Upper lobe of right lung (tissue), 1 donor: ENCODE results near the gene NDUFB8. TPM values are rescaled to one million over a fixed set of nuclear protein-coding genes. Genes with fewer than 3 reads are reported as not detected.

ENCODE experiments used
- ATAC-seq: fragments of 200-7000 bp; cut with Tn5 transposase; one replicate; pipeline ENCODE4 v1.9.1; 2020; ENCODE audit warnings: mild to moderate bottlenecking, moderate library complexity
- DNase-seq: peaks from one replicate; pipeline ENCODE4 v3.0.0-alpha.2; 2020
- H3K27ac ChIP-seq: fragments of 200-600 bp; one replicate; pipeline ENCODE4 v1.8.0; 2022
- H3K27me3 ChIP-seq: fragments of 200-600 bp; one replicate; pipeline ENCODE4 v1.8.0; 2022; ENCODE audit warnings: mild to moderate bottlenecking
- H3K36me3 ChIP-seq: fragments of 200-600 bp; one replicate; pipeline ENCODE4 v1.8.0; 2022
- H3K4me1 ChIP-seq: fragments of 200-600 bp; one replicate; pipeline ENCODE4 v1.8.0; 2022
- H3K4me3 ChIP-seq: fragments of 200-600 bp; one replicate; pipeline ENCODE4 v1.8.0; 2022; ENCODE audit warnings: mild to moderate bottlenecking
- H3K9me3 ChIP-seq: fragments of 200-600 bp; one replicate; pipeline ENCODE4 v1.8.0; 2022
- intact Hi-C: fragments of 100-400 bp; cut with DNase I; formaldehyde crosslinking; loops from one replicate; pipeline ENCODE4 v1.11.0; 2022
- total RNA-seq: library from RNA; stranded (reverse); fragmentation: NEBNext Ultra II Directional; extraction: Animal tissue kit (Norgen Biotek cat#: 25700); gene quantifications from one replicate; pipeline ENCODE4 v1.2.1, GENCODE V29; 2021
- TF ChIP-seq, protein P1 (sequence below): fragments of 200-600 bp; IDR thresholded peaks from one replicate; pipeline ENCODE4 v1.8.0; 2022; ENCODE audit warnings: antibody characterized with exemption
- donor health status: DM: no; HTN: yes; CAD: no; lungs with severe emphysema.

Gene NDUFB8
- total RNA-seq, 1 donor from 2014 or later, result 110 TPM

DNA sequence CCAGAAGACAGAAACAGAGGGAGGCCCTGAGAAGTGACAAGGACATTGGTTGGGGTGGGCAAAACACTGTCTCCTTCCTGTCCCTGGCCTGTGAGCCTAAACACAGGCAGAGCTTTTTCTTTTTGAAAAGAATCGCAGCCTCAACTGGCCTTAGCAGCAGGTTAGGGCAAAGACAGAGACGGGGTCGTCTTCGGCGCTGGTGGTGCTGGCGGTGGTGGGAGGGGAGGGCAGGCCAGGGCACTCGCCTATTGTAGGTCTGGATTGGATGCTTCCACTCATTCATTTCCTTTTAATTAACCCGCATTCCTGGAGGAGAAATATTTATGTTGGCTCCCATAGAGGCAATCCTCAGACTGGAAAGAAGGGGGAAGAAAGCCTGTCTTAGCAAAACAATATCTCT lies 44.3 kb downstream of the NDUFB8 start:
- no peaks in the 10 kb centered on the region for H3K9me3 ChIP-seq
- ATAC-seq, result no peak
- TF ChIP-seq, protein P1, sequence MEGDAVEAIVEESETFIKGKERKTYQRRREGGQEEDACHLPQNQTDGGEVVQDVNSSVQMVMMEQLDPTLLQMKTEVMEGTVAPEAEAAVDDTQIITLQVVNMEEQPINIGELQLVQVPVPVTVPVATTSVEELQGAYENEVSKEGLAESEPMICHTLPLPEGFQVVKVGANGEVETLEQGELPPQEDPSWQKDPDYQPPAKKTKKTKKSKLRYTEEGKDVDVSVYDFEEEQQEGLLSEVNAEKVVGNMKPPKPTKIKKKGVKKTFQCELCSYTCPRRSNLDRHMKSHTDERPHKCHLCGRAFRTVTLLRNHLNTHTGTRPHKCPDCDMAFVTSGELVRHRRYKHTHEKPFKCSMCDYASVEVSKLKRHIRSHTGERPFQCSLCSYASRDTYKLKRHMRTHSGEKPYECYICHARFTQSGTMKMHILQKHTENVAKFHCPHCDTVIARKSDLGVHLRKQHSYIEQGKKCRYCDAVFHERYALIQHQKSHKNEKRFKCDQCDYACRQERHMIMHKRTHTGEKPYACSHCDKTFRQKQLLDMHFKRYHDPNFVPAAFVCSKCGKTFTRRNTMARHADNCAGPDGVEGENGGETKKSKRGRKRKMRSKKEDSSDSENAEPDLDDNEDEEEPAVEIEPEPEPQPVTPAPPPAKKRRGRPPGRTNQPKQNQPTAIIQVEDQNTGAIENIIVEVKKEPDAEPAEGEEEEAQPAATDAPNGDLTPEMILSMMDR, result no peak
- peaks cover 9% of the 10 kb centered on the region for H3K27me3 ChIP-seq
- no peak overlapping the region for H3K4me3 ChIP-seq
- DNase-seq, result no peak
- H3K4me1 ChIP-seq, result peaks cover 9% of the 10 kb centered on the region
- no peak overlapping the region for H3K27ac ChIP-seq
- intact Hi-C loops, result no loop called here
- peaks cover 26% of the 10 kb centered on the region for H3K36me3 ChIP-seq

DNA sequence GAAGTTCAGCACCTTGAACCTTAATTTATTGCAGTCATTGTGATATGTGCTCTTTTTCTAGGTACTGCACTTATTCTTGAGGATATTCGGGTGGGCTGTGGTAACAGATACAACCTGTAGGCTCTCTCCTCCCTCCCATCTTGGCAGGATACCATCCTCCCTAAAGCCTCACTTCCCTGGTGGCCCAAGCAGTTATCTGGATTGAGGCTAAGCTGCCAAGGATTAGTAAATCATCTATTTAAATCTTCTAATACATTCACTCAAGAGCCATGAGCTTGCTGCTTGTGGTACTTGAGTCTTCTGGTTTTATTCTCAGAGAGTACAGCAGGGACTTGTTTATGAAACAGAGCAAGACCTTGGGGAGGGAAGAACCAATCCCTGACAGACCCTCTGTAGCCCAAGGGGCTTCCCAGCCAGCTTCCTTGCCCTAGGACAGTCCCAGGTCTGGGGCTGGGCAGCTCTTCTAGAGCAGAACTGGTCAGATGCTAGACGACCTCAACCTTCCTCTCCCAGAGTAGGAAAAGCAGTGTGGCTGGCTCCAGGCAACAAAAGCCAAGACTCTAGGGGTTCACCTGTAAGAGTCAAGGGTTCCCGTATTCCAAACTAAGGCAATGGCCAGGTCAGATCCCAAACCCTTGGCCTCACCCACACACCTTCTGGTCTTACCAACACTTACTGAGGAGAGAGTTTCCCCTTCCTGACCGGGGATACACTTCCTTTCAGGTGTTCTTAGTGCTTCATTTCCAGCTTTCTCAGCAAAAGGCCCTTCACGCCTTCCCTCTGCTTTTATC lies 45.6 kb downstream of the NDUFB8 start:
- TF ChIP-seq, protein P1, result no peak
- H3K4me3 ChIP-seq, result no peak overlapping the region
- intact Hi-C loops, result no loop called here
- H3K27me3 ChIP-seq, result peaks cover 22% of the 10 kb centered on the region
- no peaks in the 10 kb centered on the region for H3K9me3 ChIP-seq
- DNase-seq, result no peak
- no peak for ATAC-seq
- peaks cover 9% of the 10 kb centered on the region for H3K4me1 ChIP-seq
- no peak overlapping the region for H3K27ac ChIP-seq
- peaks cover 13% of the 10 kb centered on the region for H3K36me3 ChIP-seq

DNA sequence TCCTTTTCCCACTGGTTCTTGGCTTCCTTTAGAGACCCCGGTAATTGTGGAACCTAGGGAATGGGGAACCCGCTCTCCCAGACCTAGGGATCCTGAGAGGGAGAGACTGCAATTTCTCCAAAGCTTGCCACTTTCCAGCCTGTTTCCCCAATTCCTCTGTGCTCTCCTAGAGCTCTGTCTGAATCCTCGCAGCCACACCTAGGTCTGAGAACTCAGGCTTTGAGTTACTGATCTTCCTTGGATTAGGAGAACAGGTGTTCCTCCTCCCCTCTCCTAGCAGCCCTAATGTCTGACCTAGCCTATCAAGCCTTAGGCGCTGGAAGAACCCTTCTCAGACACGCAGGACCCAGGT lies 46.9 kb downstream of the NDUFB8 start:
- ATAC-seq (no peak), DNase-seq (no peak)
- H3K9me3 ChIP-seq, result no peaks in the 10 kb centered on the region
- peaks cover 9% of the 10 kb centered on the region for H3K4me1 ChIP-seq
- peak overlapping the region; percentile 55 for H3K4me3 ChIP-seq
- peaks cover 3% of the 10 kb centered on the region for H3K36me3 ChIP-seq
- TF ChIP-seq, protein P1, result no peak
- H3K27me3 ChIP-seq, result peaks cover 27% of the 10 kb centered on the region
- no peak overlapping the region for H3K27ac ChIP-seq
- intact Hi-C loops, result no loop called here

DNA sequence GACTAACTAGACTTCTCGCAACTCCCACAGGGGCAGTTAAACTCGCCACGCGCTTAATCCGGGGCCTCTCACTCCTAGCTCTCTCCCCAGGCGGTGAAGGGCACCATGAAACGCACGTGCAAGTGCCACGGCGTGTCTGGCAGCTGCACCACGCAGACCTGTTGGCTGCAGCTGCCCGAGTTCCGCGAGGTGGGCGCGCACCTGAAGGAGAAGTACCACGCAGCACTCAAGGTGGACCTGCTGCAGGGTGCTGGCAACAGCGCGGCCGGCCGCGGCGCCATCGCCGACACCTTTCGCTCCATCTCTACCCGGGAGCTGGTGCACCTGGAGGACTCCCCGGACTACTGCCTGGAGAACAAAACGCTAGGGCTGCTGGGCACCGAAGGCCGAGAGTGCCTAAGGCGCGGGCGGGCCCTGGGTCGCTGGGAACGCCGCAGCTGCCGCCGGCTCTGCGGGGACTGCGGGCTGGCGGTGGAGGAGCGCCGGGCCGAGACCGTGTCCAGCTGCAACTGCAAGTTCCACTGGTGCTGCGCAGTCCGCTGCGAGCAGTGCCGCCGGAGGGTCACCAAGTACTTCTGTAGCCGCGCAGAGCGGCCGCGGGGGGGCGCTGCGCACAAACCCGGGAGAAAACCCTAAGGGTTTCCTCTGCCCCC lies 47.4 kb downstream of the NDUFB8 start:
- no peaks in the 10 kb centered on the region for H3K36me3 ChIP-seq
- intact Hi-C loops, result no loop called here
- H3K4me1 ChIP-seq, result peaks cover 9% of the 10 kb centered on the region
- TF ChIP-seq, protein P1, result peak; percentile 84
- H3K27me3 ChIP-seq, result peaks cover 27% of the 10 kb centered on the region
- DNase-seq, result peak; percentile 89
- H3K27ac ChIP-seq, result no peak overlapping the region
- peak overlapping the region; percentile 55 for H3K4me3 ChIP-seq
- H3K9me3 ChIP-seq, result no peaks in the 10 kb centered on the region
- ATAC-seq, result peak; percentile 90

DNA sequence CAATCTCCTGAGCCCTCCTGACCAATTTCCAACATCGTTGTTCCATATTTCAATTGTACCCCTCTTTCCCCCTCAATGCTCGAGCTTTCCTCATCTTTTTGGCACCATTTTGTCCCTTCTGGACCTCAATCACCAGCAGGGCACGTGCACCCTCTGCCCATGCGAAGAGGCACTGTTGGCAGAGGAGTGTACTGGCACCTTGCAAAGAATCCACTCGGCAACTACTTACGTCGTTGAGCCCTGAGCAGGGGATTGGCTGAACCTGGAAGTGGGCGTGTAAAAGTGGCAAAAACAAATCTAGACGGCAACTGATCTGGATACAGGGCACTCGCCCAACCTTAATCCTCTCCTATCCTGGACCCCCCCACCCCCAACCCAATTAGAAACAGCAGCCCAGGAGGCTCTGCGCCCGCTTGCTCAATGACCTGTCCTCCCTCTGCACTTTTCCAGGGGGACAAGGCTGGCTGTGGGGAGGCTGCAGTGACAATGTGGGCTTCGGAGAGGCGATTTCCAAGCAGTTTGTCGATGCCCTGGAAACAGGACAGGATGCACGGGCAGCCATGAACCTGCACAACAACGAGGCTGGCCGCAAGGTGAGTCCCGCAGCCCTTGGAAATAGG lies 48.1 kb downstream of the NDUFB8 start:
- Histone ChIP-seq H3K36me3 (no peaks in the 10 kb centered on the region), H3K4me3 (peak overlapping the region; percentile 55), H3K27ac (no peak overlapping the region), H3K9me3 (no peaks in the 10 kb centered on the region), H3K4me1 (peaks cover 9% of the 10 kb centered on the region), H3K27me3 (peaks cover 27% of the 10 kb centered on the region)
- ATAC-seq, result peak; percentile 96
- TF ChIP-seq, protein P1, result no peak
- intact Hi-C loops, result no loop called here
- DNase-seq, result peak; percentile 87
